Cardiac fibroblast (primary cell): ENCODE results near the gene PEPD.

Source experiments
- DNase-seq, 2 donors: peaks; one replicate each; pipeline versions ENCODE4 v3.0.0 to v3.0.0-alpha.2; 2010; ENCODE audit warnings: low read depth in 2 of 2
- H3K4me3 ChIP-seq, 2 donors: replicated peaks in 1 of 2; 1 replicate in 1 of 2; 2 replicates in 1 of 2; pipeline ENCODE4 v1.5.1; 2011; ENCODE audit warnings: low read depth in 2 of 2, low read length in 2 of 2, mild to moderate bottlenecking in 2 of 2, moderate library complexity in 1 of 2
- CTCF ChIP-seq: IDR thresholded peaks from one replicate; pipeline ENCODE4 v1.5.1; 2011; ENCODE audit warnings: low read depth, mild to moderate bottlenecking, low read length, inconsistent platforms

PEPD gene

DNA sequence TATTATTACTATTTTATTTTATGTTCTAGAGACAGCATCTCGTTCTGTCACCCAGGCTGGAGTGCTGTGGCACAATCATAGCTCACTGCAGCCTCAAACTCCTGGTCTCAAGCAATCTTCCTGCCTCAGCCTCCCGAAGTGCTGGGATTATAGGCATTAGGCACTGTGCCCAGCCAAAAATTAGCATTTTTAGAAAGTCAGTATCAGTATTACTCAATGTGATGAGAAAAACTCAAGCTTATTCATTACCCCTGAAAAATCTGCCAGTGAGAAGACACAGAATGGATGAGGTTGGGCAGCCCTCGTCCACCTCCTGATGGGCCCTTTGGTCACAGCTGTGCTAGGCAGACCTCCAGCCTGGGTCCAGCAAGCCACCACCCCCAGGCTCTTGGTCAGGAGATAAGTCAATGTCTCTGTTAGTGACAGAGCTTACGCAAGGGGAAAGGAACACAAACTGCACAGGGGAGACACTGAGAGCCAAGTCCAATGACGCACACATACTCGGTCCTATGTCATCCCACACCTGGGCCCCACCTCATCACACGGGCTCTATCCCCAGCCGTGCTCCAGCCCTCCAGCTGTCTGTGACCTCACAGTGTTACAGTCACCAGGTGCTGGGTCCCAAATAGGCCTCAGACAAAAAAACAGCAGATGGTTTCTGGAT, 19.8 kb downstream of the PEPD start:
- no peak overlapping the region for H3K4me3 ChIP-seq
- no peak for DNase-seq
- TF ChIP-seq CTCF, result no peak

DNA sequence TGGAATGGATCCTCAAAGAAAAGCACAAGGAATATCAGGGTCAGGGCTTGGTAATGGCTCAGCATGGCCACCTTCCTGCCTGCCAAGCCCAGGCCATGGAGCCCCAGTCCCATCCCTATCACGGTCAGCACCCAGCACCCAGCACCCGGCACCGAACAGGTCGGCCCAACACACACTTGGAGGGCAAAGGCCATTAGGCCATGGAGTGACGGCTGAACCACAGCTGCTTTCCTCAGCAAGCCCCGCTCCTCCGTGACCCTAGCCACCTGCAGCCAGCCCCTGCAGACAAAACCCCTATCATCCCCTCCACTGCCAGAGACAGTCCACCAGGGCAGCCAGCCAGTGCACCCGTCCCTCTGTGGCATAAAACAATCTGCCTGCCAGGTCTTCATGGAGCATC, 20.6 kb downstream of the PEPD start:
- TF ChIP-seq CTCF, result no peak
- H3K4me3 ChIP-seq, result no peak overlapping the region
- no peak for DNase-seq

DNA sequence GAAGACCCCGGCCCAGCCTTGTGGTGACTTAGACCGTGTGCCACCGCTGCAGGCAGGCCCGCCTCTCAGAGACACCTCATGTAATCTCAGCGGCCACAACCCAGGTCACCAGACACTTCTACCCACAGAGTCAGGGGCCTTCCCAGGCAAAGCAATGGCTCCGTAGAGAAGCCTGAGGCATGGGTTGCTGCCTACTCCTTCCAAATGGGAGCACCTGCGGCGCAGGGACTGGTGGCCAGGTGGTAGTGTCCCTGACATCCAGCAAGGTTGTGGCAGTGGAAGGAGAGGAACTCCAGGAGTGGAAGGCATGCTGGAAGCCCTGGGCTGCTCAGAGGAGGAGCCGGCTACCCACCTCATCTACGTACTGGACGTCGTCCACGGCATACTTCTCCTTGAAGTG, 21.0 kb downstream of the PEPD start:
- H3K4me3 ChIP-seq, result no peak overlapping the region
- DNase-seq, result no peak
- TF ChIP-seq CTCF, result no peak

DNA sequence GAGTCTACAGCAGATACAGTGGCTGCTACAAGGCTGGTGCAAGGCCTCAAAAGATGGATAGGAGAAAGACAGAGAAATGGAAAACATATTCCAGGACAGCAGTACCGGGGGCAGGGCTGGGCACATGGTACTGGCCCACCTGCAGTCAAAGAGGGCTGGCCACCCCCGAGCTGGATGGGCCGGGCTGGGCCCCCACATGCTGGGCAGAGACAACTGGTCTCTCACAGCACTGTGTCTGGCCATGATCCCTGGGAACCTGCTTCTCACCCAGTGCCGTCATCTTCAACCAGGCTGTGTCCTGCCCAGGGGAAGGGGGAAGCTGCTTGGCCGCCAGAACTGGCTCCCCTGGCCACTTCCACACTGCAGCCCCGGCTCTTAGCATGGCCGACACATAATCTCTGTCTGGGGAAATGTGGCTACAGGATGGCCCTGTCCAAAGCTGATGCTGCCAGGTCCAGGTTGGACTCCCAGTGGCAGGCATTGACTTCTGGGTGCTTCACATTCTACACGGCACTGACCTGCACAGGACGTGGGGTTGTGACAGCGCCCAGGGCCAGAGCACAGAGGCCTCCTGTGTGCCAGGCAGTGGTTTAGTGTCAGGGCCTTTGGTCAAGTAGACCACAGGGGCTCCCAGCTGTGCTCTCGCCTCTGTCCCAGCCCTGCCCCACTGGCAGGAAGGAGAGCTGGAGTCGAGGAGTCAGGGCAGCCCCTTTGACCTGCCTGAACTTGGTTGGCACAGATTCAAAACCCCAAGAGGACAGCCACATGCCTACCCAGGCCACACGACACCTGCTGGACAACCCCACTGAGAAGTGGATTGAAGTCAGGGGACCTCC, 21.7 kb downstream of the PEPD start:
- TF ChIP-seq CTCF, result no peak
- H3K4me3 ChIP-seq, result no peak overlapping the region
- DNase-seq, result no peak

DNA sequence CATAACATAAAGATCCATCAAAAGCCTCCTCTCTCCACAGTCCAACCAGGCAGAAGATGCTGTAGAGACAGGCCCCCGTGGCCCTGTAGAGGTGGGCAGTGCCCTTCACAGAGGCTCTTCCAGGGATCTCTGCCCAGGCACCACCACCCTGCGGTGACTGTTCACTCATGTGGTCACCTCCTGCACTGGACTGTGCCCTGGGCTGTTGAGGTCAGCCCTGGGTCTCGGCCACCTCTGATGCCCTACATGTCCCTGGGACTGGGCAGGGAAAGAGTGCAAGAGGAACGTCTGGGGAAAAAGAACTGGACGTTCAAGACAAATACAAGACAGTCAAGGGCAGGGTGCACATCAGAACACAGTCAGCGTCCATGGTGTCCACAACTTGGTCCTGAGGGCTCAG, 22.3 kb downstream of the PEPD start:
- no peak for DNase-seq
- no peak overlapping the region for H3K4me3 ChIP-seq
- no peak for TF ChIP-seq CTCF

DNA sequence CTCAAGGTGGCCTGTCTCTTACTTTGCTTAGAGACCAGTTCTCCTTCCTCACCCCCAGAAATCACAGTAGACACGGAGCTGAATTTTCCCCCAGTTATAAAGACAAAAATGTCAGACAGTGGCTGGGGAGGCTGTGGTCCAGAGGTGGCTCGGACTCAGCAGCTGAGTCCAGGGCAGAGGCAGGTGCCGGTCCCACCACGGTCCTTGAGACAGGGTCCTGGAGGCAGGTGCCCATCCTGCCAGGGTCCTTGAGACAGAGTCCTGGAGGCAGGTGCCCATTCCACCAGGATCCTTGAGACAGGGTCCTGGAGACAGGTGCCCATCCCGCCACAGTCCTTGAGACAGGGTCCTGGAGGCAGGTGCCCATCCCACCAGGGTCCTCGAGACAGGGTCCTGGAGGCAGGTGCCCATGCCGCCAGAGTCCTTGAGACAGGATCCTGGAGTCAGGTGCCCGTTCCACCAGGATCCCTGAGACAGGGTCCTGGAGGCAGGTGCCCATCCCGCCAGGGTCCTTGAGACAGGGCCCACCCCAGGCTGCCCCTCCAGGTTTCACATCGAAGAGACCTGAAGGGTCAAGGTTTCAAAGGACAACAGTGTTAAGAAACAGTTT, 23.1 kb downstream of the PEPD start:
- no peak for TF ChIP-seq CTCF
- DNase-seq, result no peak
- H3K4me3 ChIP-seq, result no peak overlapping the region
